ENCODE measurements around the gene PITPNB.

DNA sequence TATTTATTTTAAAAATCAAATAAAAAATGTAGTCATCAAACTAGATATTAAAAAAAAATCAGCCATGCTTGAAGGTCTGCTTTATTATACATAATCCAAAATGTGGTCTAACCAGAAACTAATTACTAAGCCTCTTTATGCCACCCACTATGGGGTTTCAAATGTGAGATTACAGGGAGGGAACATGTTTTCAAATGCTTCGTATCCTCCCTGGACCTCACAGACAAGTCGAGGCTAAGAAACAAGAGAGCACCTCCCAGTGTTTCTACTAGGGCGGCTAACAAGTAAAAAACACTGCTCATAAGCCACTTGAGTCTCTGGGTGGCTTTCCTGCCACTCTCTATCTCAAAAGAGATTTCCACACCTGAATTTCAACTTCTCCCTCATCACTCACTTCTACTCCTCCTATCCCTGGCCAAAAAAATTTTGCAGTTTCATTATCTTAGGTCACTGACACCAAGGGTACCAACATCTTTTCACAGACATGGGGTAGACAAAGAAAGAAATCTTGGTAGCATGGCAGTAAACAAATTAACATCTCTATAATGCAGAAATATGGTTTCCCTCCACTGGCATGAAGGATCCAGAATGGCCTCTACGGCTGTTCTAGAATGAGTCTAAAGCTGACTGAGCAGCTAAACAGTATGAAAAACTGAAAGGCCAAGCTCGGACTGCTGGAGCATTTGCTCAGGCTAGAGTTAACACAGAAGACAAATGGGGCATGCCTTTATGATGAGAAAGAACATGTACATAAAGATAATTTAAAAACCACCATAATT lies 50.9 kb downstream of the PITPNB start:
- TF ChIP-seq, protein P1, sequence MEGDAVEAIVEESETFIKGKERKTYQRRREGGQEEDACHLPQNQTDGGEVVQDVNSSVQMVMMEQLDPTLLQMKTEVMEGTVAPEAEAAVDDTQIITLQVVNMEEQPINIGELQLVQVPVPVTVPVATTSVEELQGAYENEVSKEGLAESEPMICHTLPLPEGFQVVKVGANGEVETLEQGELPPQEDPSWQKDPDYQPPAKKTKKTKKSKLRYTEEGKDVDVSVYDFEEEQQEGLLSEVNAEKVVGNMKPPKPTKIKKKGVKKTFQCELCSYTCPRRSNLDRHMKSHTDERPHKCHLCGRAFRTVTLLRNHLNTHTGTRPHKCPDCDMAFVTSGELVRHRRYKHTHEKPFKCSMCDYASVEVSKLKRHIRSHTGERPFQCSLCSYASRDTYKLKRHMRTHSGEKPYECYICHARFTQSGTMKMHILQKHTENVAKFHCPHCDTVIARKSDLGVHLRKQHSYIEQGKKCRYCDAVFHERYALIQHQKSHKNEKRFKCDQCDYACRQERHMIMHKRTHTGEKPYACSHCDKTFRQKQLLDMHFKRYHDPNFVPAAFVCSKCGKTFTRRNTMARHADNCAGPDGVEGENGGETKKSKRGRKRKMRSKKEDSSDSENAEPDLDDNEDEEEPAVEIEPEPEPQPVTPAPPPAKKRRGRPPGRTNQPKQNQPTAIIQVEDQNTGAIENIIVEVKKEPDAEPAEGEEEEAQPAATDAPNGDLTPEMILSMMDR (IDR thresholded peaks at IDR 0.05 in 4 of 5, conservative IDR thresholded peaks at IDR 0.05 in 1 of 5), result no peak
- TF ChIP-seq POLR2A (IDR thresholded peaks at IDR 0.05), result no peak

Data from gastrocnemius medialis (tissue), 4 donors.